ENCODE data around the gene MRC2. TPM values are rescaled to one million over a fixed set of nuclear protein-coding genes. Genes with fewer than 3 reads are reported as not detected.

Gene MRC2
- total RNA-seq, 2 experiments from 2014 or later, result 11.2 to 12.5 TPM

GRCh38 chr17:62716834-62717588 is 89.5 kb downstream of the MRC2 start:
- Mint-ChIP-seq H3K9me3 (no peaks in the 10 kb centered on the region), H3K4me3 (no peak overlapping the region), H3K36me3 (no peaks in the 10 kb centered on the region), H3K4me1 (ENCODE audit: low read depth) (peaks cover 13% of the 10 kb centered on the region), H3K27me3 (peaks cover 22% of the 10 kb centered on the region), H3K27ac (no peak overlapping the region)
- ChIA-PET POLR2A (no interaction called here), CTCF (no interaction called here)
- no peak for DNase-seq
- intact Hi-C loops (cut with micrococcal nuclease), result no loop called here

GRCh38 chr17:62717589-62717855 is 90.1 kb downstream of the MRC2 start:
- H3K4me1 Mint-ChIP-seq (ENCODE audit: low read depth), result peaks cover 13% of the 10 kb centered on the region
- H3K36me3 Mint-ChIP-seq, result no peaks in the 10 kb centered on the region
- POLR2A ChIA-PET, result no interaction called here
- CTCF ChIA-PET, result no interaction called here
- intact Hi-C loops (cut with micrococcal nuclease), result no loop called here
- DNase-seq, result no peak
- no peaks in the 10 kb centered on the region for H3K9me3 Mint-ChIP-seq
- peaks cover 25% of the 10 kb centered on the region for H3K27me3 Mint-ChIP-seq
- no peak overlapping the region for H3K4me3 Mint-ChIP-seq
- H3K27ac Mint-ChIP-seq, result no peak overlapping the region

- peaks cover 13% of the 10 kb centered on the region for H3K4me1 Mint-ChIP-seq (ENCODE audit: low read depth)
- no peak overlapping the region for H3K4me3 Mint-ChIP-seq
- peaks cover 26% of the 10 kb centered on the region for H3K27me3 Mint-ChIP-seq
- no peaks in the 10 kb centered on the region for H3K36me3 Mint-ChIP-seq
- intact Hi-C loops (cut with micrococcal nuclease), result no loop called here
- ChIA-PET POLR2A (no interaction called here), CTCF (no interaction called here)
- H3K9me3 Mint-ChIP-seq, result no peaks in the 10 kb centered on the region
- no peak for DNase-seq
- H3K27ac Mint-ChIP-seq, result no peak overlapping the region
Observed at GRCh38 chr17:62717889-62718288, 90.4 kb downstream of the MRC2 start.

GRCh38 chr17:62718429-62718828 is 91.0 kb downstream of the MRC2 start:
- H3K27me3 Mint-ChIP-seq, result peaks cover 28% of the 10 kb centered on the region
- ChIA-PET POLR2A (no interaction called here), CTCF (no interaction called here)
- H3K36me3 Mint-ChIP-seq, result no peaks in the 10 kb centered on the region
- intact Hi-C loops (cut with micrococcal nuclease), result no loop called here
- H3K27ac Mint-ChIP-seq, result no peak overlapping the region
- H3K4me1 Mint-ChIP-seq (ENCODE audit: low read depth), result peaks cover 13% of the 10 kb centered on the region
- DNase-seq, result peak; percentile 60
- H3K9me3 Mint-ChIP-seq, result no peaks in the 10 kb centered on the region
- no peak overlapping the region for H3K4me3 Mint-ChIP-seq

- H3K9me3 Mint-ChIP-seq, result no peaks in the 10 kb centered on the region
- no peaks in the 10 kb centered on the region for H3K36me3 Mint-ChIP-seq
- H3K4me3 Mint-ChIP-seq, result no peak overlapping the region
- peaks cover 24% of the 10 kb centered on the region for H3K4me1 Mint-ChIP-seq (ENCODE audit: low read depth)
- DNase-seq, result no peak
- CTCF ChIA-PET, result no interaction called here
- intact Hi-C loops (cut with micrococcal nuclease), result no loop called here
- POLR2A ChIA-PET, result no interaction called here
- H3K27me3 Mint-ChIP-seq, result peaks cover 32% of the 10 kb centered on the region
- no peak overlapping the region for H3K27ac Mint-ChIP-seq
Observed at GRCh38 chr17:62719586-62719985, 92.1 kb downstream of the MRC2 start.

- Mint-ChIP-seq H3K9me3 (no peaks in the 10 kb centered on the region), H3K27me3 (peaks cover 35% of the 10 kb centered on the region), H3K4me3 (no peak overlapping the region), H3K36me3 (no peaks in the 10 kb centered on the region), H3K27ac (no peak overlapping the region), H3K4me1 (ENCODE audit: low read depth) (peaks cover 31% of the 10 kb centered on the region)
- CTCF ChIA-PET, result interaction anchor here (0.7 kb wide), 1 partner anchor 18 kb away, joined by 3 read pairs; no protein-coding TSS in a partner anchor
- no peak for DNase-seq
- POLR2A ChIA-PET, result no interaction called here
- intact Hi-C loops (cut with micrococcal nuclease), result loop anchor here (5.0 kb wide), 1 partner anchor 557 kb away; no protein-coding TSS in a partner anchor
Observed at GRCh38 chr17:62720126-62720850, 92.8 kb downstream of the MRC2 start.

- Mint-ChIP-seq H3K36me3 (peaks cover 2% of the 10 kb centered on the region), H3K27ac (no peak overlapping the region), H3K27me3 (peaks cover 47% of the 10 kb centered on the region), H3K4me3 (no peak overlapping the region), H3K4me1 (ENCODE audit: low read depth) (peaks cover 31% of the 10 kb centered on the region), H3K9me3 (no peaks in the 10 kb centered on the region)
- POLR2A ChIA-PET, result interaction anchor here (0.9 kb wide), 1 partner anchor 15 kb away, joined by 11 read pairs; no protein-coding TSS in a partner anchor
- CTCF ChIA-PET, result interaction anchor here (1.4 kb wide), 1 partner anchor 18 kb away, joined by 7 read pairs; no protein-coding TSS in a partner anchor
- no peak for DNase-seq
- intact Hi-C loops (cut with micrococcal nuclease), result loop anchor here (5.0 kb wide), 1 partner anchor 555 kb away; no protein-coding TSS in a partner anchor
Observed at GRCh38 chr17:62722625-62723024, 95.2 kb downstream of the MRC2 start.

- Mint-ChIP-seq H3K27me3 (peaks cover 56% of the 10 kb centered on the region), H3K9me3 (no peaks in the 10 kb centered on the region), H3K27ac (no peak overlapping the region), H3K4me3 (no peak overlapping the region), H3K36me3 (peaks cover 2% of the 10 kb centered on the region), H3K4me1 (ENCODE audit: low read depth) (peaks cover 24% of the 10 kb centered on the region)
- no peak for DNase-seq
- intact Hi-C loops (cut with micrococcal nuclease), result loop anchor here (1.0 to 5.0 kb wide), 5 partner anchors 13 to 553 kb away; partner anchors contain the start of gene METTL2A
- ChIA-PET CTCF (interaction anchor here (0.9 to 1.4 kb wide), 4 partner anchors 14 to 244 kb away, joined by 3 to 8 read pairs (median 4); partner anchors contain the start of gene TANC2), POLR2A (interaction anchor here (1.0 to 1.2 kb wide), 2 partner anchors 71 to 241 kb away, joined by 4 read pairs; no protein-coding TSS in a partner anchor)
Observed at GRCh38 chr17:62723842-62724241, 96.4 kb downstream of the MRC2 start.

- Mint-ChIP-seq H3K36me3 (peaks cover 2% of the 10 kb centered on the region), H3K27ac (peak overlapping the region; percentile 8), H3K4me1 (ENCODE audit: low read depth) (peaks cover 21% of the 10 kb centered on the region), H3K4me3 (peak overlapping the region; percentile 24), H3K27me3 (peaks cover 52% of the 10 kb centered on the region), H3K9me3 (no peaks in the 10 kb centered on the region)
- peak; percentile 92 for DNase-seq
- POLR2A ChIA-PET, result interaction anchor here (1.0 to 2.0 kb wide), 4 partner anchors 13 to 241 kb away, joined by 4 to 12 read pairs (median 4); no protein-coding TSS in a partner anchor
- intact Hi-C loops (cut with micrococcal nuclease), result loop anchor here (1.0 to 5.0 kb wide), 5 partner anchors 13 to 553 kb away; partner anchors contain the start of gene METTL2A
- CTCF ChIA-PET, result interaction anchor here (0.6 to 1.4 kb wide), 8 partner anchors 13 to 245 kb away, joined by 3 to 8 read pairs (median 4); partner anchors contain the start of gene TANC2
Observed at GRCh38 chr17:62724398-62725146, 97.1 kb downstream of the MRC2 start.

- peaks cover 2% of the 10 kb centered on the region for H3K36me3 Mint-ChIP-seq
- POLR2A ChIA-PET, result interaction anchor here (2.0 kb wide), 1 partner anchor 11 kb away, joined by 12 read pairs; no protein-coding TSS in a partner anchor
- intact Hi-C loops (cut with micrococcal nuclease), result loop anchor here (2.0 kb wide), 1 partner anchor 303 kb away; the partner anchor contains the start of gene METTL2A
- no peak overlapping the region for H3K27ac Mint-ChIP-seq
- no peak overlapping the region for H3K4me3 Mint-ChIP-seq
- DNase-seq, result no peak
- CTCF ChIA-PET, result no interaction called here
- H3K9me3 Mint-ChIP-seq, result no peaks in the 10 kb centered on the region
- peaks cover 44% of the 10 kb centered on the region for H3K27me3 Mint-ChIP-seq
- peaks cover 19% of the 10 kb centered on the region for H3K4me1 Mint-ChIP-seq (ENCODE audit: low read depth)
Observed at GRCh38 chr17:62725791-62726249, 98.3 kb downstream of the MRC2 start.

- POLR2A ChIA-PET, result no interaction called here
- no peak for DNase-seq
- H3K27me3 Mint-ChIP-seq, result peaks cover 46% of the 10 kb centered on the region
- H3K9me3 Mint-ChIP-seq, result no peaks in the 10 kb centered on the region
- H3K4me3 Mint-ChIP-seq, result no peak overlapping the region
- intact Hi-C loops (cut with micrococcal nuclease), result no loop called here
- CTCF ChIA-PET, result interaction anchor here (0.6 to 1.3 kb wide), 3 partner anchors 16 to 381 kb away, joined by 3 read pairs; no protein-coding TSS in a partner anchor
- H3K36me3 Mint-ChIP-seq, result peaks cover 2% of the 10 kb centered on the region
- no peak overlapping the region for H3K27ac Mint-ChIP-seq
- peaks cover 19% of the 10 kb centered on the region for H3K4me1 Mint-ChIP-seq (ENCODE audit: low read depth)
Observed at GRCh38 chr17:62727916-62728672, 100.6 kb downstream of the MRC2 start.
